Neural progenitor cell (in vitro differentiated cells): Measurements from ENCODE around the gene AP2B1.

Experiments
- EZH2 ChIP-seq: fragments of 200-600 bp; sonication (generic); IDR thresholded peaks from 2 replicates; pipeline ENCODE4 v1.6.1; 2017; ENCODE audit warnings: antibody characterized with exemption, mild to moderate bottlenecking, moderate library complexity
- EZH2phosphoT487 ChIP-seq: fragments of 200-600 bp; sonication (generic); IDR thresholded peaks from 2 replicates; pipeline ENCODE4 v1.6.1; 2017; ENCODE audit warnings: antibody characterized with exemption
- TF ChIP-seq, protein P1 (sequence below): fragments of 200-600 bp; sonication (generic); IDR thresholded peaks from 2 replicates; pipeline ENCODE4 v1.5.1; 2017; ENCODE audit warnings: antibody characterized with exemption, mild to moderate bottlenecking

DNA sequence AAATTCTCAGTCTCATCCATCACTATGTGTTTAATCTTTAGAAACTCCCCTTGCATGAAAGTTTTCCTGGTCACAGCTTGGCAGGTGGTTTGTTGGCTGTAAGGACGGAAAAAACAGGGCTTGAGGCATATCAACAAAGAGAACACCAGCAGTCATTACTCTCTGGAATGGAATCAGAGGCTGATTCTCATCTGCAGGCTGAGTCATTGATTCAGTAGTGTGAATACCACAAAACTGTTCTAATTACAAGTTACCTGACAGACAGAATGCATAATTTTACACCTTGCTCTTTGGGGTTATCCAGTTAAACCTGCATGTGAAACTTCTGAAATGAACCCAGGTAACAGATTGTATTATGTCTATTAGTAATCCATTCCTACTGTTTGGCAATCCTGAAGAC is 38.1 kb upstream of the AP2B1 start:
- TF ChIP-seq, protein P1, sequence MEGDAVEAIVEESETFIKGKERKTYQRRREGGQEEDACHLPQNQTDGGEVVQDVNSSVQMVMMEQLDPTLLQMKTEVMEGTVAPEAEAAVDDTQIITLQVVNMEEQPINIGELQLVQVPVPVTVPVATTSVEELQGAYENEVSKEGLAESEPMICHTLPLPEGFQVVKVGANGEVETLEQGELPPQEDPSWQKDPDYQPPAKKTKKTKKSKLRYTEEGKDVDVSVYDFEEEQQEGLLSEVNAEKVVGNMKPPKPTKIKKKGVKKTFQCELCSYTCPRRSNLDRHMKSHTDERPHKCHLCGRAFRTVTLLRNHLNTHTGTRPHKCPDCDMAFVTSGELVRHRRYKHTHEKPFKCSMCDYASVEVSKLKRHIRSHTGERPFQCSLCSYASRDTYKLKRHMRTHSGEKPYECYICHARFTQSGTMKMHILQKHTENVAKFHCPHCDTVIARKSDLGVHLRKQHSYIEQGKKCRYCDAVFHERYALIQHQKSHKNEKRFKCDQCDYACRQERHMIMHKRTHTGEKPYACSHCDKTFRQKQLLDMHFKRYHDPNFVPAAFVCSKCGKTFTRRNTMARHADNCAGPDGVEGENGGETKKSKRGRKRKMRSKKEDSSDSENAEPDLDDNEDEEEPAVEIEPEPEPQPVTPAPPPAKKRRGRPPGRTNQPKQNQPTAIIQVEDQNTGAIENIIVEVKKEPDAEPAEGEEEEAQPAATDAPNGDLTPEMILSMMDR, result no peak
- TF ChIP-seq EZH2, result no peak
- no peak for TF ChIP-seq EZH2phosphoT487
